Measurements from ENCODE around the gene MPST.
"Not testable (repeated sequence)": the region's sequence is repeated elsewhere in the genome, so short reads cannot be mapped to it uniquely, and the experiment has no call there.

MPST gene

GRCh38 chr22:37019309-37020191, at the start of gene MPST, which contains the start of gene TST:
Gene MPST, plus strand, starts transcription at chr22:37019742. Its CDS starts 95 bp downstream, at chr22:37019837.
Gene TST, minus strand, starts transcription at chr22:37019447. Its CDS starts 715 bp downstream, at chr22:37018732.
- peak; percentile 67 for DNase-seq

- no peak for DNase-seq
These were observed 48.0 kb upstream of the MPST start for GRCh38 chr22:36971341-36972125.

GRCh38 chr22:36976606-36977005, 42.9 kb upstream of the MPST start:
- no peak for DNase-seq

- DNase-seq = peak; percentile 6
These were observed 42.1 kb upstream of the MPST start for GRCh38 chr22:36977401-36977861.

GRCh38 chr22:36977947-36978660, 41.4 kb upstream of the MPST start:
- DNase-seq = peak; percentile 65

- DNase-seq = no peak
These were observed 40.3 kb upstream of the MPST start for GRCh38 chr22:36979016-36979910.

- DNase-seq = no peak
These were observed 38.2 kb upstream of the MPST start for GRCh38 chr22:36981247-36981775.

GRCh38 chr22:36982136-36982535, 37.4 kb upstream of the MPST start:
- DNase-seq = no peak

GRCh38 chr22:36985211-36985889, 34.2 kb upstream of the MPST start:
- DNase-seq = no peak

- no peak for DNase-seq
These were observed 33.2 kb upstream of the MPST start for GRCh38 chr22:36986242-36986821.

GRCh38 chr22:36988075-36988832, 31.3 kb upstream of the MPST start:
- DNase-seq = no peak

GRCh38 chr22:36989012-36989411, 30.5 kb upstream of the MPST start:
- not testable (repeated sequence) for DNase-seq

GRCh38 chr22:36990457-36990856, 29.1 kb upstream of the MPST start:
- DNase-seq = no peak

- no peak for DNase-seq
These were observed 28.3 kb upstream of the MPST start for GRCh38 chr22:36991206-36991605.

GRCh38 chr22:36997746-36998145, 21.8 kb upstream of the MPST start:
- no peak for DNase-seq

- no peak for DNase-seq
These were observed 20.8 kb upstream of the MPST start for GRCh38 chr22:36998620-36999351.

- DNase-seq = no peak
These were observed 20.1 kb upstream of the MPST start for GRCh38 chr22:36999463-36999862.

- DNase-seq = no peak
These were observed 18.6 kb upstream of the MPST start for GRCh38 chr22:37000676-37001534.
